Pancreas (tissue), 10 donors: ENCODE data around the gene SLC30A5. TPM values are rescaled to one million over a fixed set of nuclear protein-coding genes. Genes with fewer than 3 reads are reported as not detected.
"Not testable (repeated sequence)": the region's sequence is repeated elsewhere in the genome, so short reads cannot be mapped to it uniquely, and the experiment has no call there.

Experiments used
- ATAC-seq, 4 donors: fragments of 200-7000 bp; cut with Tn5 transposase; one replicate each; pipeline versions ENCODE4 v1.8.0 to v1.9.1; 2020; ENCODE audit warnings: mild to moderate bottlenecking in 4 of 4, moderate library complexity in 4 of 4
- DNase-seq, 6 donors: peaks; one replicate each; pipeline ENCODE4 v3.0.0-alpha.2; 2020
- FAIRE-seq: peaks from 2 replicates; lab custom pipeline; 2012; peaks lifted over from hg19 to GRCh38; lab: Jason Lieb, UNC
- H3K27ac ChIP-seq, 4 donors: fragments of 200-600 bp; sonication (generic); 1 replicate in 3 of 4; 2 replicates in 1 of 4; pipeline versions ENCODE4 v1.5.0 to v1.8.0; 2020
- H3K27me3 ChIP-seq, 4 donors: fragments of 200-600 bp; one replicate each; pipeline ENCODE4 v1.8.0; 2021
- H3K36me3 ChIP-seq, 3 donors: fragments of 200-600 bp; sonication (generic) in 1 of 3; one replicate each; pipeline versions ENCODE4 v1.5.0 to v1.8.0; 2020 to 2021
- H3K4me1 ChIP-seq, 3 donors: fragments of 200-600 bp; one replicate each; pipeline ENCODE4 v1.8.0; 2021
- H3K4me3 ChIP-seq, 4 donors: fragments of 200-600 bp; sonication (generic) in 2 of 4; one replicate each; pipeline versions ENCODE4 v1.5.0 to v1.8.0; 2020 to 2021
- H3K9me3 ChIP-seq, 4 donors: fragments of 200-600 bp; one replicate each; pipeline ENCODE4 v1.8.0; 2021
- CTCF ChIP-seq, 4 donors: fragments of 200-600 bp; sonication (generic) in 3 of 4; IDR thresholded peaks; one replicate each; pipeline versions ENCODE4 v1.5.0 to v1.8.0; 2021; ENCODE audit warnings: antibody characterized with exemption in 4 of 4
- WGBS, 2 donors: extraction: QIAGEN DNeasy Blood & Tissue Kit; methylation state at CpG; one replicate each; pipeline ENCODE4 v1.1.7; 2013; 5-methylcytosine and 5-hydroxymethylcytosine counted together
- intact Hi-C, 3 donors: fragments of 100-400 bp; cut with DNase I; formaldehyde crosslinking; loops; one replicate each; pipeline versions ENCODE4 v1.11.1 to v1.14.2; 2022
- polyA plus RNA-seq, 2 donors: library from polyadenylated mRNA; stranded (reverse); fragments of 200-250 nt; gene quantifications; one replicate each; pipeline ENCODE4 v1.2.3, GENCODE V29; 2013
- total RNA-seq, 6 donors: library from RNA; stranded (reverse); fragmentation: NEBNext Ultra II Directional in 4 of 6; extraction: Animal tissue kit (Norgen Biotek cat#: 25700) in 4 of 6; gene quantifications; one replicate each; pipeline versions ENCODE4 v1.2.1 to v1.2.4, GENCODE V29; 2021 to 2023
- donor health status: healthy with polysubstance abuse.
- donor health status: DM: no; HTN: no; CAD: no; lungs with moderate emphysema.
- donor health status: DM: no; HTN: no; CAD: no.
- donor health status: control.
- donor health status: control.
- donor health status: Bipolar disorder and iron deficiency.
- donor health status: DM: yes; HTN: yes; CAD: no.
- donor health status: DM: no; HTN: no; CAD: no.
- donor health status: DM: no; HTN: no; CAD: no.
- donor health status: DM: yes; HTN: yes; CAD: no.

The SLC30A5 gene
- total and polyA plus RNA-seq, 8 donors, result 18.2 to 37.0 (median 25.0) TPM

- intact Hi-C loops, result no loop called here
- FAIRE-seq, result no peak
- no peak for ATAC-seq
- Histone ChIP-seq H3K36me3 (no peaks in the 10 kb centered on the region), H3K4me3 (no peak overlapping the region), H3K27ac (no peak overlapping the region), H3K27me3 (no peaks in the 10 kb centered on the region), H3K9me3 (no peaks in the 10 kb centered on the region), H3K4me1 (no peaks in the 10 kb centered on the region)
- TF ChIP-seq CTCF (IDR thresholded peaks at IDR 0.05), result no peak
- WGBS, 2 donors, result 74 to 81% methylated on average over 2 of the region's 2 CpGs
- no peak for DNase-seq
Observed at GRCh38 chr5:69084903-69085302, 8.9 kb upstream of the SLC30A5 start.

- Histone ChIP-seq H3K4me3 (no peak overlapping the region), H3K4me1 (no peaks in the 10 kb centered on the region), H3K9me3 (no peaks in the 10 kb centered on the region), H3K36me3 (no peaks in the 10 kb centered on the region), H3K27me3 (no peaks in the 10 kb centered on the region), H3K27ac (no peak overlapping the region)
- DNase-seq, result no peak
- no peak for ATAC-seq
- intact Hi-C loops, result no loop called here
- TF ChIP-seq CTCF (IDR thresholded peaks at IDR 0.05), result no peak
- WGBS, 2 donors, result 85 to 93% methylated on average over 5 of the region's 5 CpGs
- no peak for FAIRE-seq
Observed at GRCh38 chr5:69086206-69086605, 7.6 kb upstream of the SLC30A5 start.

- DNase-seq, H3K27me3 ChIP-seq, H3K9me3 ChIP-seq, intact Hi-C loops, ATAC-seq, FAIRE-seq, H3K4me3 ChIP-seq, H3K27ac ChIP-seq, H3K36me3 ChIP-seq, H3K4me1 ChIP-seq: not testable (repeated sequence)
- WGBS, 2 donors, result 84 to 91% methylated on average over 7 of the region's 7 CpGs
Observed at GRCh38 chr5:69088006-69088405, 5.8 kb upstream of the SLC30A5 start.

GRCh38 chr5:69090158-69090557, 3.7 kb upstream of the SLC30A5 start:
- TF ChIP-seq CTCF (IDR thresholded peaks at IDR 0.05), result no peak
- DNase-seq (no peak), FAIRE-seq (no peak), ATAC-seq (no peak)
- H3K27me3 ChIP-seq, result no peaks in the 10 kb centered on the region
- peaks cover 0 to 5% (median 4%) of the 10 kb centered on the region in 3 donors for H3K4me1 ChIP-seq
- WGBS, 2 donors, result 73 to 77% methylated on average over 3 of the region's 3 CpGs
- intact Hi-C loops, result no loop called here
- H3K9me3 ChIP-seq, result no peaks in the 10 kb centered on the region
- no peaks in the 10 kb centered on the region for H3K36me3 ChIP-seq
- no peak overlapping the region for H3K27ac ChIP-seq
- no peak overlapping the region for H3K4me3 ChIP-seq

- H3K4me1 ChIP-seq, result peaks cover 4 to 20% (median 11%) of the 10 kb centered on the region in 3 donors
- FAIRE-seq (no peak), DNase-seq (no peak), ATAC-seq (no peak)
- 84 to 88% methylated on average over 6 of the region's 6 CpGs for WGBS, 2 donors
- H3K4me3 ChIP-seq, result no peak overlapping the region
- no peak overlapping the region for H3K27ac ChIP-seq
- no peaks in the 10 kb centered on the region for H3K27me3 ChIP-seq
- intact Hi-C loops, result no loop called here
- no peak for TF ChIP-seq CTCF (IDR thresholded peaks at IDR 0.05)
- H3K36me3 ChIP-seq, result no peaks in the 10 kb centered on the region
- no peaks in the 10 kb centered on the region for H3K9me3 ChIP-seq
Observed at GRCh38 chr5:69091771-69092170, 2.0 kb upstream of the SLC30A5 start.
